ENCODE data around the gene SPTLC2.

GRCh38 chr14:77574446-77575115 is 41.9 kb downstream of the SPTLC2 start:
- TF ChIP-seq CTCF (IDR thresholded peaks at IDR 0.05 in 2 of 3, conservative IDR thresholded peaks at IDR 0.05 in 1 of 3; ENCODE audit: borderline replicate concordance in 1 of 3, insufficient read depth in 1 of 3, low read depth in 2 of 3, low read length in 2 of 3) (no peak), ZNF274 (IDR thresholded peaks at IDR 0.05; ENCODE audit: low read depth, low read length) (no peak), ZFX (IDR thresholded peaks at IDR 0.05) (no peak), POLR2A (IDR thresholded peaks at IDR 0.05; ENCODE audit: borderline replicate concordance, extremely low read depth, insufficient read depth, insufficient read length) (no peak), ATF3 (IDR thresholded peaks at IDR 0.05) (no peak), SRF (IDR thresholded peaks at IDR 0.05; ENCODE audit: low read depth) (no peak), JUND (IDR thresholded peaks at IDR 0.05) (no peak), FOSL1 (IDR thresholded peaks at IDR 0.05; ENCODE audit: low read depth) (no peak), EZH2phosphoT487 (IDR thresholded peaks at IDR 0.05; ENCODE audit: borderline replicate concordance) (no peak), RAD21 (IDR thresholded peaks at IDR 0.05; ENCODE audit: low read depth) (no peak), SP1 (IDR thresholded peaks at IDR 0.05; ENCODE audit: low read depth) (no peak), MAX (IDR thresholded peaks at IDR 0.05) (no peak), EGR1 (IDR thresholded peaks at IDR 0.05; ENCODE audit: low read depth) (no peak)
- TF ChIP-seq, protein P1, sequence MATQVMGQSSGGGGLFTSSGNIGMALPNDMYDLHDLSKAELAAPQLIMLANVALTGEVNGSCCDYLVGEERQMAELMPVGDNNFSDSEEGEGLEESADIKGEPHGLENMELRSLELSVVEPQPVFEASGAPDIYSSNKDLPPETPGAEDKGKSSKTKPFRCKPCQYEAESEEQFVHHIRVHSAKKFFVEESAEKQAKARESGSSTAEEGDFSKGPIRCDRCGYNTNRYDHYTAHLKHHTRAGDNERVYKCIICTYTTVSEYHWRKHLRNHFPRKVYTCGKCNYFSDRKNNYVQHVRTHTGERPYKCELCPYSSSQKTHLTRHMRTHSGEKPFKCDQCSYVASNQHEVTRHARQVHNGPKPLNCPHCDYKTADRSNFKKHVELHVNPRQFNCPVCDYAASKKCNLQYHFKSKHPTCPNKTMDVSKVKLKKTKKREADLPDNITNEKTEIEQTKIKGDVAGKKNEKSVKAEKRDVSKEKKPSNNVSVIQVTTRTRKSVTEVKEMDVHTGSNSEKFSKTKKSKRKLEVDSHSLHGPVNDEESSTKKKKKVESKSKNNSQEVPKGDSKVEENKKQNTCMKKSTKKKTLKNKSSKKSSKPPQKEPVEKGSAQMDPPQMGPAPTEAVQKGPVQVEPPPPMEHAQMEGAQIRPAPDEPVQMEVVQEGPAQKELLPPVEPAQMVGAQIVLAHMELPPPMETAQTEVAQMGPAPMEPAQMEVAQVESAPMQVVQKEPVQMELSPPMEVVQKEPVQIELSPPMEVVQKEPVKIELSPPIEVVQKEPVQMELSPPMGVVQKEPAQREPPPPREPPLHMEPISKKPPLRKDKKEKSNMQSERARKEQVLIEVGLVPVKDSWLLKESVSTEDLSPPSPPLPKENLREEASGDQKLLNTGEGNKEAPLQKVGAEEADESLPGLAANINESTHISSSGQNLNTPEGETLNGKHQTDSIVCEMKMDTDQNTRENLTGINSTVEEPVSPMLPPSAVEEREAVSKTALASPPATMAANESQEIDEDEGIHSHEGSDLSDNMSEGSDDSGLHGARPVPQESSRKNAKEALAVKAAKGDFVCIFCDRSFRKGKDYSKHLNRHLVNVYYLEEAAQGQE (IDR thresholded peaks at IDR 0.05; ENCODE audit: low read depth) = no peak
